Urothelium cell line (cell line): ENCODE results near the gene METTL26.
A peak's percentile ranks its signal among the peaks of the same experiment; 100 is the strongest.

Experiments
- DNase-seq: peaks from one replicate; pipeline ENCODE4 v3.0.0; 2011; ENCODE audit warnings: low spot score, mixed read lengths
- FAIRE-seq: peaks from 2 replicates; lab custom pipeline; 2011; peaks lifted over from hg19 to GRCh38; lab: Jason Lieb, UNC

The METTL26 gene

DNA sequence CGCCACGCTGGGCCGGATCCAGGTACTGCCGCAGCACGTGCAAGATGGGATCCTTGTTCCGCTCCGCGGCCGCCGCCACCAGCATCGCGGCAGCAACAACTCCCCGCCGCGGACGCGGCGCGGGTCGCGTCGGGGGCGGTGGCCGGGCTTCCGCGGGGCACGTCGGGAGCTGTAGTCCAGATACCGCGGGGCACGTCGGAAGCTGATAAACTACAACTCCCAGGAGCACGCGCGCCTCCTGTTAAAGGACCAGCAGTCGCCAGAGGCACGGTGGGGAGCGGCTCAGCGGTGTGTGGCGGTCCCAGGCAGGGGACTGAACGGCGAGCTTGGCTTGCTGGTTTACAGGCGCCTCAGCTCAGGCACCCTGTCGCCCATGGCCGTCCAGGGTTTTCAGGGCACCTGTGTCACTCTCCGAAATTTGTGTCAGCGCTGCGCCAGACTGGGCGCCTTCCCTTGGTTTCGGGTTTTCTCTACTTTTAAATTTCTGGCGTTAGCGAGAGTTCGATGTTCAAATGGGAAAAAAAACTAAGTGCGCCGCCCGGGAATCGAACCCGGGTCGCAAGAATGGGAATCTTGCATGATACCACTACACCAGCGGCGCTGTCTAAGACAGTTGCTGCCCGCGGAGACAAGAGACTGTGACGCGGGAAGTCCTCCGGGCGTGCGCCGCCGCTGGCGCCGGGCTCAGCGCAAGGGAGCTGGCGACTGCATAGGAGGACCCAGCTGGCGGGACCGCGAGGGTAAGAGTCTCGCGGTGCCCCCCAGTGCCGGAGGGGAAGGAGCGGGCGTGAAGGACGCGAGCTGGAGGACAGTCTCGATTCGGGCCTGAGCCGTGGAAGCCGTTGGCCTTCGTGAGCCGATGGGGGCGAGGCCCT lies at the start of gene METTL26:
TSS of gene METTL26 (minus strand) at position 100 of the 875 bp plus-strand sequence. CDS start at position 85, 15 bp downstream.
- FAIRE-seq (peak; percentile 89), DNase-seq (peak; percentile 93)

- no peak for FAIRE-seq
- no peak for DNase-seq
Observed at GRCh38 chr16:684961-685696, 49.0 kb upstream of the METTL26 start.

DNA sequence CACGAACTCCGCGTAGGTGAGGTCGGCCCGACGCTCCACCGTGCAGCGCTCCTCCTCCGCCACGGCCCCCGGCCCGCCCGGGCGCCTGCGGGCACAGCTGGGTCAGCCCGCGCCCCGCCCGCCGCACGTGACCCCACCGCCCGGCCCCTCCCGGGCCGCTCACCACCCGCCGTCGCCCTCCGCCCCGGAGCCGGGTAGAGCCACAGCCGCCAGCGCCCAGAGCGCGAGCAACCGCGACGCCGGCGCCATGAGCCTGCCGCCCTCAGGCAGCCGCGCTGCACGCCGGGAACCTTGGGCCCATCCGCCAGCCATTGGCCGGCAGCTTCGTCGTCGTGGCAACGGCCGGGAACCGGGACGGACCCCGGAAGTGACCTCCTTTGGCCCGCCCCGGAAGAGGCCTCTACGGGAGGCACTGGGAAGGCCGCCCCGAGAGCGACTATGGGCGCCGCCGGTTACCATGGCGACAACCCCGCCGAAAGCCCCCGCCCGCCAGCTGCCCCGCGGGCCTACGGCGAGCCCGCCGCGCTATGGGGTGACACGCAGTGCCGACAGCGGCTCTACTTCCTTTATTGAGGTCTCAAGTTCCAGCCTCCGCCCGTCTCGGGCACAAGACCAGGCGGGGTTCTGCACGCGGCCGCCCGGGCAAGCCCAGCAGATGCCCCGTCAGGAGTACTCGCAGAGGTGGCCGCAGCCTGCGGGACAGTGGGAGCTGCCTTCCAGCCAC lies 48.1 kb upstream of the METTL26 start, which contains the start of gene JMJD8:
TSS of gene JMJD8 (minus strand) at position 264 of the 724 bp plus-strand sequence. CDS start at position 249, 15 bp downstream.
- DNase-seq (peak; percentile 94), FAIRE-seq (peak; percentile 35)

GRCh38 chr16:683396-684070 lies 47.4 kb upstream of the METTL26 start:
- DNase-seq = no peak
- FAIRE-seq = peak; percentile 81

DNA sequence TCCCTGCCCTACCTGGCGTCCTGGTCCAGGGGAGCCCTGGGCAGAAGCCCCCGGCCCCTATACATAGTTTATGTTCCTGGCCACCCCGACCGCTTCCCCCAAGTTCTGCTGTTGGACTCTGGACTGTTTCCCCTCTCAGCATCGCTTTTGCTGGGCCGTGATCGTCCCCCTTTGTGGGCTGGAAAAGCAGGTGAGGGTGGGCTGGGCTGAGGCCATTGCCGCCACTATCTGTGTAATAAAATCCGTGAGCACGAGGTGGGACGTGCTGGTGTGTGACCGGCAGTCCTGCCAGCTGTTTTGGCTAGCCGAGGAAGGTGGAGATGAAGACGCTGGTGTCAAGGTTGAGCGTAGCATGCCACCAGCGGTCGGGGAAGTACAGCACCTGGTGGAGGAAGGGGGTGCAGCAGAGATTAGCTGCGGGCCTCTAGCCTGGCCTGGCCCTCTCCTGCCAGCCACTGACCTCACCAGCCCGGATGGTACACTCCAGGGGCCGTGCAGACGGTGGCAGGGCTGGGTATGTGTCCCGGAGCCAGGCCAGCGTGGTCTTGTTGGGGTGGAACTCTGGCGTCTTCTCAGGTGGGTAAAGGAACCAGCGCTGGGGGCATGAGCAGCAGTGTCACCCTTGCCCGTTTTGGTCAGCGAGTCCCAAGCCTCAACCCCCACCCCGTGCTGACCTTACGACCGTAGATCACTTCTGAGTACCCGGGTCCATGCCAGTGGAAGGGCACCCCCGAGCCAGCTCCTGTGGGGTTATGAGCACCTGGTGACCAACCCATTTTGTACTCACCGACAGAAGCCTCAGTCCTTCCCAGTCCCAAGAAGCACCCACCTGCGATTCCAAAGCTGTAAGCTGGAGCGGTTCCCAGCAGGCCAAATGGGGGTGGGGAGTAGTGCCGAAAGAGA lies 46.6 kb upstream of the METTL26 start:
- DNase-seq (no peak), FAIRE-seq (no peak)

GRCh38 chr16:681746-682427 lies 45.8 kb upstream of the METTL26 start:
- FAIRE-seq = peak; percentile 9
- DNase-seq = no peak

DNA sequence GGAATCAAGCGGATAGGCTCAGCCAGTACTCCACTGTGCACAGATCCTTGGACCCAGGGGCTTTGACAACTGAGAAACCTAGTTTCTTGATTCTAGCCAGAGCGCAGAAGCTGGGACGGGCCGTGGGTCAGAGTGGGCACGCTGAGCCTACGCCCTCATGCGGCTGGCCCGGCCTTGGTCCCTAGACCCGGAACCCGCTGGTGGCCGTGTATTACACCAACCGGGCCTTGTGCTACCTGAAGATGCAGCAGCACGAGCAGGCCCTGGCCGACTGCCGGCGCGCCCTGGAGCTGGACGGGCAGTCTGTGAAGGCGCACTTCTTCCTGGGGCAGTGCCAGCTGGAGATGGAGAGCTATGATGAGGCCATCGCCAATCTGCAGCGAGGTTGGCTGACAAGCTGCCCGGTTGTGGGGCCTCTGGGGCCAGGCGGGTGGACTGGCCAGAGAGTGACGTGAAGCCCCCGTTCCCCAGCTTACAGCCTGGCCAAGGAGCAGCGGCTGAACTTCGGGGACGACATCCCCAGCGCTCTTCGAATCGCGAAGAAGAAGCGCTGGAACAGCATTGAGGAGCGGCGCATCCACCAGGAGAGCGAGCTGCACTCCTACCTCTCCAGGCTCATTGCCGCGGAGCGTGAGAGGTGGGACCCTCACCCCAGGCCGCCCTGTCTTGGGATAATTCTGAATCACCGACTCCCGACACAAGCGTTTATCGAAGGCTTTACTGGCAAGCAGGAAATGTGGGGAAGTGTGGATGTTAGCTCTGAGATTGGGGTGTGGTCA lies 45.1 kb upstream of the METTL26 start:
- FAIRE-seq = no peak
- DNase-seq = no peak

DNA sequence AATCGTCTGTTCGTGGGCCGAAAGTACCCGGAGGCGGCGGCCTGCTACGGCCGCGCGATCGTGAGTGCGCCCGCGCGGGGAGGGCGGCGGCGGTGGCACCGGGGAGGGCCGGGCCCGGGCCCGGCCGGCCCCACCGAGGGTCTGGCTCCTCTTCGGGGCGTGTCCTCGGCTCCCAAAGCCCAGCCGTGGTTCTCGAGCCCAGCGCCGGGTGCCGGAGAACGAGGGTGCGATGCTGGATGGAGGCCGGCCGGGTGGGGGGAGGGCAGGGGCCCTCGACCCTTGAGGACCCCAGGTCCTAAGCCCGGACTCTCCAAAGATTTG lies 44.5 kb upstream of the METTL26 start:
- no peak for FAIRE-seq
- DNase-seq = no peak

DNA sequence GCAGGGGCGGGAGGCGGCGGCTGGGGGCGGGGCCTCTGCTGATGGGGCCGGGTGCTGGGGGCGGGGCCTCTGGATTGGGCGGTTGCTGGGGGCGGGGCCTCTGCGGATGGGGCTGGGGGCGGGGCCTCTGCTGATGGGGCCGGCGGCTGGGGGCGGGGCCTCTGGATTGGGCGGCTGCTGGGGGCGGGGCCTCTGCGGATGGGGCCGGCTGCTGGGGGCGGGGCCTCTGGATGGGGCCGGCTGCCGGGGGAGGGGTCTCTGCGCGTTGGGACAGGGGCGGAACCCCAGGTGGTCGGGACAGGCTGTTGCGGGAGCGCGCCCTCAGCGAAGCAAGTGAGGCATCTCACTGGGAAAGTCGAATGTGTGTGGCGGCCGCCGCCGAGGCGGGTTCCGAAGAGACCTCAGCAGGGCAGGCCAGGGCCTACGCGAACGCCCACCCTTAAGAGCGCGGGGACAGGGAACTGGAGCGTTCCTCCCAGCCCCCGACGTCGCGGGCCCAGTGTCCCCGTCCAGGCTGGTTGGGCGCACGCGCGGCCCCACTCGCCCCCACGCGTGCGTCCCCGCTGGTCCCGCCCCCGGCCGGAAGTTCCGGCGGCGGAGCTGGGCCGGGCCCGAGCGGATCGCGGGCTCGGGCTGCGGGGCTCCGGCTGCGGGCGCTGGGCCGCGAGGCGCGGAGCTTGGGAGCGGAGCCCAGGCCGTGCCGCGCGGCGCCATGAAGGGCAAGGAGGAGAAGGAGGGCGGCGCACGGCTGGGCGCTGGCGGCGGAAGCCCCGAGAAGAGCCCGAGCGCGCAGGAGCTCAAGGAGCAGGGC lies 43.9 kb upstream of the METTL26 start, which contains the start of gene STUB1:
TSS of gene STUB1 (plus strand) at position 597 of the 811 bp plus-strand sequence. CDS start at position 713, 116 bp downstream.
- peak; percentile 46 for FAIRE-seq
- peak; percentile 85 for DNase-seq

- FAIRE-seq = no peak
- DNase-seq = no peak
Observed at GRCh38 chr16:678858-679813, 43.0 kb upstream of the METTL26 start.

- DNase-seq (no peak), FAIRE-seq (no peak)
Observed at GRCh38 chr16:678209-678857, 42.2 kb upstream of the METTL26 start.

DNA sequence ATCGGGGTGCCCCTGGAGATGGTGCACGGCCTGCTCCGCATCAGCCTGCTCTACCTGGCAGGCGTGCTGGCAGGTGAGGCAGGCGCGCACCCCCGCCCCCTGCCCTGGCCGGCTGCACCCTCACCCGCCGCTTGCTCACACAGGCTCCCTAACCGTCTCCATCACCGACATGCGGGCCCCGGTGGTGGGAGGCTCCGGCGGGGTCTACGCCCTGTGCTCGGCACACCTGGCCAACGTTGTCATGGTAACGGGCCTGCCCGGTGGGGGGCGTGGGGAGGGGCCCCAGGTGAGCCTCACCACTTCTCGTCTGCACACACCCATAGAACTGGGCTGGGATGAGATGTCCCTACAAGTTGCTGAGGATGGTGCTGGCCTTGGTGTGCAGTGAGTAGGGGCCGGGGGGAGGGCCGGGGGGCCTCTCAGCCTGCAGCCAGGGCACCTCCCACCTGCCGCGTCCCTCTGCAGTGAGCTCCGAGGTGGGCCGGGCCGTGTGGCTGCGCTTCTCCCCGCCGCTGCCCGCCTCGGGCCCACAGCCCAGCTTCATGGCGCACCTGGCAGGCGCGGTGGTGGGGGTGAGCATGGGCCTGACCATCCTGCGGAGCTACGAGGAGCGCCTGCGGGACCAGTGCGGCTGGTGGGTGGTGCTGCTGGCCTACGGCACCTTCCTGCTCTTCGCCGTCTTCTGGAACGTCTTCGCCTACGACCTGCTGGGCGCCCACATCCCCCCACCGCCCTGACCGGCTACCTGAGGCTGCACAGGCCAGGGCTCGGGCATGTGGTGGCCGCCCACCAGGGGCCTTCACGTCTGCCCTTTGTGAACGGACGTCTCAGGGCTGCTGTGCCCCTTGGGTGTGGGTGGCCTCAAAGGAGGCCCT lies 41.4 kb upstream of the METTL26 start:
- no peak for DNase-seq
- no peak for FAIRE-seq

GRCh38 chr16:676913-677312 lies 40.8 kb upstream of the METTL26 start:
- FAIRE-seq = no peak
- no peak for DNase-seq

DNA sequence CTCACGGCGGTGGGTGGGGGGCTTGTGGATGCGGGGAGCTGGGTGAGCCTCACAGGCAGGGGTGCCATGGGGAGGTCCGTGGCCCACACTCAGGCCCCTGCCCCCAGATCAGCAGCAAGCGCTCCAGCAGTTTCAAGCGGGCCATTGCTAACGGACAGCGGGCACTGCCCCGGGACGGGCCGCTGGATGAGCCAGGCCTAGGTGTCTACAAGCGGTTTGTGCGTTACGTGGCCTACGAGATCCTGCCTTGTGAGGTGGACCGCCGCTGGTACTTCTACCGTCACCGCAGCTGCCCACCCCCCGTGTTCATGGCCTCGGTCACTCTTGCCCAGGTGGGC lies 40.4 kb upstream of the METTL26 start:
- no peak for DNase-seq
- no peak for FAIRE-seq
